IPS DF 6.9 (cell line): ENCODE data around the gene CCDC187.
A peak's percentile ranks its signal among the peaks of the same experiment; 100 is the strongest.

ENCODE experiments used
- DNase-seq: peaks from one replicate; pipeline ENCODE4 v3.0.0-alpha.2; 2013; ENCODE audit warnings: low read depth, low spot score
- H3K27ac ChIP-seq: one replicate; pipeline ENCODE4 v1.5.1; 2013; ENCODE audit warnings: low read length, control low read depth
- H3K27me3 ChIP-seq: 2 replicates; pipeline ENCODE4 v1.6.1; 2013; ENCODE audit warnings: mild to moderate bottlenecking, low read length; ENCODE audit not compliant: control insufficient read depth, insufficient read depth
- H3K36me3 ChIP-seq: 2 replicates; pipeline ENCODE4 v1.6.1; 2013; ENCODE audit warnings: low read length; ENCODE audit not compliant: control insufficient read depth, insufficient read depth
- H3K4me1 ChIP-seq: 2 replicates; pipeline ENCODE4 v1.6.1; 2013; ENCODE audit warnings: low read length; ENCODE audit not compliant: control insufficient read depth, insufficient read depth
- H3K4me3 ChIP-seq: 2 replicates; pipeline ENCODE4 v1.5.1; 2013; ENCODE audit warnings: mild to moderate bottlenecking, low read length
- H3K9me3 ChIP-seq: 2 replicates; pipeline ENCODE4 v1.6.1; 2013; ENCODE audit warnings: low read length, inconsistent platforms; ENCODE audit not compliant: control insufficient read depth, insufficient read depth
- WGBS: extraction: QIAGEN DNeasy Blood & Tissue Kit; methylation state at CpG from one replicate; pipeline ENCODE4 v1.1.7; 2013; ENCODE audit warnings: mixed read lengths, missing lambda C conversion rate; ENCODE audit not compliant: insufficient read length, insufficient coverage; 5-methylcytosine and 5-hydroxymethylcytosine counted together

The CCDC187 gene

GRCh38 chr9:136248951-136249876 lies 54.7 kb downstream of the CCDC187 start:
- H3K27ac ChIP-seq = no peak overlapping the region
- peaks cover 10% of the 10 kb centered on the region for H3K4me1 ChIP-seq
- no peaks in the 10 kb centered on the region for H3K36me3 ChIP-seq
- no peak for DNase-seq
- no peaks in the 10 kb centered on the region for H3K27me3 ChIP-seq
- no peak overlapping the region for H3K4me3 ChIP-seq
- H3K9me3 ChIP-seq = no peaks in the 10 kb centered on the region
- WGBS = no CpG with 5 or more reads among the region's 30 CpGs

- H3K36me3 ChIP-seq = no peaks in the 10 kb centered on the region
- H3K27ac ChIP-seq = no peak overlapping the region
- peaks cover 12% of the 10 kb centered on the region for H3K4me1 ChIP-seq
- no peaks in the 10 kb centered on the region for H3K9me3 ChIP-seq
- H3K4me3 ChIP-seq = no peak overlapping the region
- no peak for DNase-seq
- WGBS = no CpG with 5 or more reads among the region's 24 CpGs
- no peaks in the 10 kb centered on the region for H3K27me3 ChIP-seq
Observed at GRCh38 chr9:136247947-136248637, 55.8 kb downstream of the CCDC187 start.

GRCh38 chr9:136247551-136247916 lies 56.4 kb downstream of the CCDC187 start:
- DNase-seq = no peak
- Histone ChIP-seq H3K4me1 (peaks cover 12% of the 10 kb centered on the region), H3K27ac (no peak overlapping the region), H3K27me3 (no peaks in the 10 kb centered on the region), H3K9me3 (no peaks in the 10 kb centered on the region), H3K4me3 (no peak overlapping the region), H3K36me3 (no peaks in the 10 kb centered on the region)
- WGBS = no CpG with 5 or more reads among the region's 9 CpGs

GRCh38 chr9:136246849-136247550 lies 56.9 kb downstream of the CCDC187 start:
- H3K9me3 ChIP-seq = no peaks in the 10 kb centered on the region
- no peak overlapping the region for H3K27ac ChIP-seq
- no peak for DNase-seq
- H3K36me3 ChIP-seq = no peaks in the 10 kb centered on the region
- H3K4me3 ChIP-seq = no peak overlapping the region
- H3K27me3 ChIP-seq = no peaks in the 10 kb centered on the region
- peaks cover 12% of the 10 kb centered on the region for H3K4me1 ChIP-seq
- WGBS = no CpG with 5 or more reads among the region's 26 CpGs

GRCh38 chr9:136245219-136246150 lies 58.4 kb downstream of the CCDC187 start, which contains the start of gene QSOX2:
Gene QSOX2, minus strand, starts transcription at chr9:136245812. Its CDS starts 9 bp downstream, at chr9:136245803.
- Histone ChIP-seq H3K9me3 (no peaks in the 10 kb centered on the region), H3K4me1 (peaks cover 12% of the 10 kb centered on the region), H3K4me3 (peak within 1 kb of the TSS; percentile 73), H3K27ac (no peak within 1 kb of the TSS), H3K27me3 (no peaks in the 10 kb centered on the region), H3K36me3 (no peaks in the 10 kb centered on the region)
- DNase-seq = no peak
- no CpG with 5 or more reads among the region's 112 CpGs for WGBS

GRCh38 chr9:136244969-136245218 lies 59.0 kb downstream of the CCDC187 start:
- DNase-seq = no peak
- H3K4me3 ChIP-seq = peak overlapping the region; percentile 73; the same call in 1 of the 2 replicates
- no peaks in the 10 kb centered on the region for H3K9me3 ChIP-seq
- H3K27ac ChIP-seq = no peak overlapping the region
- no peaks in the 10 kb centered on the region for H3K36me3 ChIP-seq
- WGBS = no CpG with 5 or more reads among the region's 6 CpGs
- H3K27me3 ChIP-seq = no peaks in the 10 kb centered on the region
- peaks cover 12% of the 10 kb centered on the region for H3K4me1 ChIP-seq

GRCh38 chr9:136244122-136244968 lies 59.5 kb downstream of the CCDC187 start:
- H3K4me1 ChIP-seq = peaks cover 12% of the 10 kb centered on the region
- DNase-seq = no peak
- no peaks in the 10 kb centered on the region for H3K9me3 ChIP-seq
- H3K4me3 ChIP-seq = no peak overlapping the region; the same call in 1 of the 2 replicates
- no peak overlapping the region for H3K27ac ChIP-seq
- WGBS = no CpG with 5 or more reads among the region's 11 CpGs
- H3K27me3 ChIP-seq = no peaks in the 10 kb centered on the region
- no peaks in the 10 kb centered on the region for H3K36me3 ChIP-seq

GRCh38 chr9:136243631-136244030 lies 60.3 kb downstream of the CCDC187 start:
- H3K36me3 ChIP-seq = no peaks in the 10 kb centered on the region
- H3K4me1 ChIP-seq = peaks cover 12% of the 10 kb centered on the region
- H3K27ac ChIP-seq = no peak overlapping the region
- no peak overlapping the region for H3K4me3 ChIP-seq
- H3K27me3 ChIP-seq = no peaks in the 10 kb centered on the region
- DNase-seq = no peak
- H3K9me3 ChIP-seq = no peaks in the 10 kb centered on the region
- no CpG with 5 or more reads among the region's 4 CpGs for WGBS

- Histone ChIP-seq H3K4me3 (no peak overlapping the region), H3K4me1 (peaks cover 11% of the 10 kb centered on the region), H3K9me3 (no peaks in the 10 kb centered on the region), H3K27me3 (no peaks in the 10 kb centered on the region), H3K36me3 (no peaks in the 10 kb centered on the region), H3K27ac (no peak overlapping the region)
- no peak for DNase-seq
- no CpG with 5 or more reads among the region's 6 CpGs for WGBS
Observed at GRCh38 chr9:136242918-136243525, 60.9 kb downstream of the CCDC187 start.
